ENCODE data around the gene HIGD1C.

- TF ChIP-seq CTCF (IDR thresholded peaks at IDR 0.05), result no peak
- TF ChIP-seq POLR2A (IDR thresholded peaks at IDR 0.05), result no peak
- TF ChIP-seq POLR2AphosphoS5 (IDR thresholded peaks at IDR 0.05; ENCODE audit: insufficient read depth in 1 of 2, low read depth in 1 of 2), result no peak
Observed at GRCh38 chr12:50979369-50980052, 27.2 kb downstream of the HIGD1C start.
